Left hindlimb (tissue), 1 donor: ENCODE measurements around the gene PKD1L1.
"Not testable (repeated sequence)": the region's sequence is repeated elsewhere in the genome, so short reads cannot be mapped to it uniquely, and the experiment has no call there.

Source experiments
- DNase-seq: peaks from one replicate; pipeline ENCODE4 v3.0.0-alpha.2; 2018

The PKD1L1 gene

GRCh38 chr7:47937065-47937687, 11.1 kb downstream of the PKD1L1 start:
- no peak for DNase-seq

DNA sequence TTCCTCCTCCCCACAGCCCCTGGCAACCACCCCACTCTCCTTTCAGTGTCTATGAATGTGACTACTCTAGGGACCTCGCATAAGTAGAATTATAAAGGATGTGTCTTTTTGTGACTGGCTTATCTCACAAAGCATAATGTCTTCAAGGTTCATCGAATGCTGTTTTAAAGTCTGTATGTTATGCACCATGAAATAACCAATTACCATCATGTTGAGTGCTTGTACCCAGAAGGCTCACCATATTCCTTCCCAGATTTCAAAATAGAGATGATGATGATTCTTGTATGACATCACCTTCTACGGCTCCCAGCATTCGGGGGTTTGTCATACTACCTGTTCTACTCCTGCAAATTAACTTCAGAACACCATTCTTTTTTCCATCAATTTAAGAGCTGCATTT, 11.9 kb downstream of the PKD1L1 start:
- no peak for DNase-seq

GRCh38 chr7:47935336-47935735, 12.9 kb downstream of the PKD1L1 start:
- no peak for DNase-seq

DNA sequence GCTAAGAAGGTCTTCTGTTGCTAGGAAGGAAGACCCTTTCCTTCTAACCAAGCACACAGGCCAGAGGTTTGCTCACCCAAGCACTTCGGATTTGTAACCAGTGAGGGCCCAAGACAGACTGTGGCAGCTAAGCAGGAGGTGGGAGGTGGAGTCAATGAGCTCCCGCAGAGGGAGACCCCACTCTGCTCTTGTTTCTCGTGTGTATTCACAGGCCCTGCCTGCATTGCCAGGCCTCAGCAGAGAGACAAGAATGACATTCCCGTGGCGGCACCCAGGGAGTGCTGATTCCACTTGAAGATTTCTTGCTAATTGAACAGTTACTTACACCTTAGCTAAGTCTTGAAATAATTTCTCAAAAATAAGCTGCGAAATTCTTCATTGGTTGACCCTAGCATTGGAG, 13.4 kb downstream of the PKD1L1 start:
- DNase-seq = no peak

- no peak for DNase-seq
These were observed 15.1 kb downstream of the PKD1L1 start for GRCh38 chr7:47933215-47933614.

DNA sequence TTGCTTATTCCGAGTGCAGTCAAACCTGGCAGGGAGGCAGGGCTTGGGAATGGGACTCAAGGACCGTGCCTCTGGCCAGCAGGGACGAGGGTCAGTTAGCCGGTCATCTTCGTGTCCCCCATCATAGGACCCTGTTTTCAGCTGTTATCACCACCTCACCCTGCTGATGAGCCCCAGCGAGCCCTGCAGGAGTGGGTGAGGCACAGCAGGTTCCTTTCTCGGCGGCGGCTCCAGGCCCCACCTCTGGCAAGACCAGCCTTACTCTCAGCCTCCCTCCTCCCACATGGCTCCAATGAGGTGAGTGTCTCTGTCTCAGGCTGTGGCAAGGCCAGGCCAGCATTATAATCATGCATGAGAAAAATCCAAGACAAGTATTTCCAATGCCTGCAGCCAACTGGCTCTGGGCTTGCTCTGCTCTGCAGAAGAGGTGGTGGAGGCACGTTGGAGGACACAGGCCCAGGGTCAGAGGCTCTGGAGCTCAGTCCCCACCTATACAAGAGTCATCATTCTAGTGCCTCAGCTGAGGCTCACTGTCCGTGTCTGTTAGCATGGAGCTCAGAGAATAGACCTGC, 15.7 kb downstream of the PKD1L1 start:
- DNase-seq = peak; percentile 65

- DNase-seq = peak; percentile 67
These were observed 16.2 kb downstream of the PKD1L1 start for GRCh38 chr7:47932016-47932415.

- peak; percentile 66 for DNase-seq
These were observed 17.0 kb downstream of the PKD1L1 start for GRCh38 chr7:47931005-47932004.

DNA sequence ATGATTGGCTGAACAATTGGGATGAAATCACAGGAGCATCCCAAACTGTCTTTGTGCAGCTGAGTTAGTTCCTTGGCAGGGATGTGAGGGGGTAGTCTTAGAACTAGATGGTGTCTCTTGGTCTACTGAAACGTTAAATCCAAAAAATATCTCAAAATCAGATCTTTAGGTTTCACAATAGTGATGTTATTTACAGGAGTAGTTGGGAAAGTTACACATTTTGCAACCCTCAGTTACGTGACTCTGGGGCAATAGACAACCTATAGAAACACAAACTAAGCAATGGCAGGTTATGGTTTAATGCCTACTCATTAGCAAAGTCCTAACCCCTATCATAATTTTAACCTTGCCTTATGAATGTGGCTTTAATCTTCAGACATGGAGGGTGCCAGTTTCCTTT, 24.0 kb downstream of the PKD1L1 start:
- DNase-seq = no peak

DNA sequence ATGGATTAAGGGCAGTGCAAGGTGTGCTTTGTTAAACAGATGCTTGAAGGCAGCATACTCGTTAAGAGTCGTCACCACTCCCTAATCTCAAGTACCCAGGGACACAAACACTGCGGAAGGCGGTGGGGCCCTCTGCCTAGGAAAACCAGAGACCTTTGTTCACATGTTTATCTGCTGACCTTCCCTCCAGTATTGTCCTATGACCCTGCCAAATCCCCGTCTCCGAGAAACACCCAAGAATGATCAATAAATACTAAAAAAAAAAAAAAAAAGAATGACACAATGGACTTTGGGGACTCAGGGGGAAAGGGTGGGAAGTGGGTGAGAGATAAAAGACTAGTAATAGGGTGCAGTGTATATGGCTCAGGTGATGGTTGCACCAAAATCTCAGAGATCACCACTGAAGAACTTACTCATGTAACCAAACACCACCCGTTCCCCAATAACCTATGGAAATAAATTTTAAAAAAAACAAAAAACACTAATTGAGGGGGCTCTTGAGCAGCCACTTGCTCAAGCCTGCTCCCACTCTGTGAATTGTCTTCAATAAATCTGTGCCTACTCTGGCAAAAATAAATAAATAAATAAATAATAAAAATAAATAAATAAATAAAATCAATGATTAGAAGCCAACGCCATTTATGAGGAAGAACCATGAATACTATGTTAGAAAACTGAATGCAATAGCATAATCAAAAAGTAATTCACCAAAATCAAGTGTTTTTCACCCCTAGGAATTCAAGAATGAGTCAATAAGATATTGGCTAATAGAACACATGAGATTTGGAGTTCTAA, 25.0 kb downstream of the PKD1L1 start:
- DNase-seq = not testable (repeated sequence)

GRCh38 chr7:47916514-47916913, 31.8 kb downstream of the PKD1L1 start:
- DNase-seq = not testable (repeated sequence)

DNA sequence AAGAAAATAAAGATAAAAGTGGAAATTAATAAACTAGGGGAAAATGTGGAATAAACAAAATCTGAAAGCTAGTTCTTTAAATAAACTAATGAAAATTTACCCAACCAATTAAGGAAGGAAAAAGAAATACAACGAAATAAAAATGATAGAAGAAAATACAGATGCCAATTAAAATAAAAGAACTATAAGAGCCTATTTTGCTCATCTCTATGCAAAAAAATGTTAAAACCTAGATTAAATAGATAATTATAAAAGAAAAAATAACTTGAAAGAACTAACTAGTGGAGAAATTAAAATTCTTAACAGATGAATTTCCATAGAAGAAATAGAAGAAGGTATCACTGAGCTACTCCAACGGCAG, 32.7 kb downstream of the PKD1L1 start:
- DNase-seq = no peak

DNA sequence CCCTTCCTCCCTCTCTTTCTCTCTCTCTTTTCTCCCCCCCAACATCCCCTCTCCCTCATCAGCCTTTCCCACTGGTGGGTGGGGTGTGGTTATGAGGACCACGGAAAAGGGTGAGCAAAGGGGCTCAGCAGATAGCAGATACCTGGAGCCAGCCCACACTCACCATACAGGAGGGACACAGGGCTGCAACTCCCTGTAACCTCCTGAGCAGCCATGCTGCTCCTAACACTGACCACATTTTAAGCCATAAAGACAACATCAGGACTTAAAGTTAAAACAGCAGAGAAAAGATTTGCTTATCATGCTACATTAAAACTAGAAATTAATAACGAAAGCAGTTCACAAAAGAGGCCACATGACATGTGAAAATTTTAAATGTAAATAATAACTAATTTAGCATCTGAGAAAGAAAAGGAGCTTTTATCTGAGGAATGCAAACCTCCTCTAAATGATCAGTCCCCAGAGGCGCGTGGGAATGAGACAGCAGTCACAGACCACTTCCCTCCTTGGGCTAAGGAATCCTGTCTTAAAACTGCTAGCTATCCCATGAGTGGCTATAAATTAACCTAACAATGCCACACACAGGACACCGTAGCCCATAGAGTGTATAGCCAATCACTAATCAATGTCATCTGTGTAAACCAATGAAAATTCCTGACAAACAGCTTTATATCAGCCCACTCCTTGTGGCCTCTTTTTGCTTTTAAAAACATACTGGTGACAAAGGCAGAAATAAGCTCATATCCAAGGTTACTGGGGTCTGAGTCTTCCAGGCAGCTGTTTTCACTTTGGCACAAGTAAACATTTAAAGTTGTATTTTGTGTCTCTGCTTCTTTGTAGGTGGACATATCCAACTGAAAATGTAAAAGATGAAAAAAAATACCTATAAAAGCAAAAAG, 33.3 kb downstream of the PKD1L1 start:
- no peak for DNase-seq

DNA sequence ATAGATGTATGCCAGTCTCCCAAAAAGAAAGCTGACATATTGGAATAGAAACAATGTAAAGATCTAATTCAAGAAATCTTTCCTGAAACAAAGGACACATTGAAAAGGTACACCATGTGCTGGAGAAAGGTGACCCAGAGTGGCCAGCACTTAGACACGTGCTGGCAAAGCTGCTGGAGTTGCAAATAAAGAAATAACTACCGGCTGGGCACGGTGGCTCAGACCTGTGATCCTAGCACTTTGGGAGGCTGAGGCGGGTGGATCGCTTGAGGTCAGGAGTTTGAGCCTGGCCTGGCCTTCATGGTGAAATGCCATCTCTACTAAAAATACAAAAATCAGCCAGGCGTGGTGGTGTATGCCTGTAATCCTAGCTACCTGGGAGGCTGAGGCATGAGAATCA, 35.9 kb downstream of the PKD1L1 start:
- no peak for DNase-seq

DNA sequence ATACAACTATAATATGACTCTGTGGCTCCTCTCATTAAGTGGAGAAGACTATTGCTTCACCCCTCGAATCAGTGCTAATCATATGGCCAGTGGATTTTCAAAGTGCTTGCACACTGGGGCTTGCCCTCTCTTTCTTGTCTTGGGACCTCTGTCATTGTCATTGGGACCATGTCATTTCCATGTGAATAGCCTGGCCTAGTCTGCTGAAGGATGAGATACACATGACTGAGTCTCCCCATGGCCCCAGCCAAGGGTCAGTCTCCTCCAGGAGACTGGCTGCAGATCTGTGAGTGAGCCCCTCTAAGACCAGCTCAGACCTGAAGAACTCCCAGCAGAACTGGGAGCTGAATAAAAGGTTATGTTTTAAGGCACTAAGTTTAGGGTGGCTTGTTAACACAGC, 39.5 kb downstream of the PKD1L1 start:
- DNase-seq = no peak

DNA sequence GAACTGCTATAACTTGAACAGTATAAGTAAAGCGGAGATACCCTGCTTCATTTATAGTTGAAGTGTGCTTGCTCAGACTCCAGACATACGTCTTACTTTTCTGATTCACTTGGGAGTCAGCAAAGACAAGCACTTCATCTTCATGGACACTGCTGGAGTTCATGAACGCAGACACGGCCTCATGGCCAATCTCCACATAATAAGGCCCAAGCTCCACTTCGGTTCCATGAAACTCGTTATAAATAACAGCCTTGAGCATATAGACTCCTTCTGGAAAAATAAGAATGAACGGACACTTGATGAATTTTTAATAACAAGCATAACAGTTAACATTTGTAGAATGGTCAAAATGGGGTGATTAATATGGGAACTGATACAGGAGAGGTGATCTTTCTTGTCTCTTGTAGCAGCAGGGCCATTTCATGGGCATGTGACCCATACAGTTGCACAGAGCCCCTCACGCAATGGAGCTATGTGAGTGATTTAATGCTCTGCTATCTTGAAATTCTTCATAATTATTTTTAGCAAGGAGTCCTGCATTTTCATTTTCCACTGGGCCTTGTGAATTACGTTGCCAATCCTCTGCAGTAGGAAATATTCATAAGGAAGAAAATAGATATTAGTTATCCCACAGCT, 40.2 kb downstream of the PKD1L1 start:
- no peak for DNase-seq

DNA sequence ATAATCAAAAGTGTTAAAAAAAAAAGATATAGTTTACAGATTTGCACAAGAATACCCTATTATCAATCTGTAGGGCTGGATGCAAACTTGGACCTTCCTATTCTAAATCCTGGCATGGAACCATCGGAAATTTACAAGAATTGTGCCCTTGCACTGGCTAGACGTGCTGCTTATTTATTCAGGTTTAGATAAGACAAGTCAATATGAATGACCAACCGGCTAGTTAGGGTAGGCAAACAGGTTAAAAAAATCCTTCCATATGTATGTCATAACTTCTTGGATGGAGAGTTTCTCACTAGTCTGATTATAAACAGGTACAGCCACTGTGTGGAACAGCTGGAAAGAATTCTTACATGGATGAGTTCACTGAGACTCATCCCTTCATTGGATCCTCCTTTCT, 41.4 kb downstream of the PKD1L1 start:
- no peak for DNase-seq

DNA sequence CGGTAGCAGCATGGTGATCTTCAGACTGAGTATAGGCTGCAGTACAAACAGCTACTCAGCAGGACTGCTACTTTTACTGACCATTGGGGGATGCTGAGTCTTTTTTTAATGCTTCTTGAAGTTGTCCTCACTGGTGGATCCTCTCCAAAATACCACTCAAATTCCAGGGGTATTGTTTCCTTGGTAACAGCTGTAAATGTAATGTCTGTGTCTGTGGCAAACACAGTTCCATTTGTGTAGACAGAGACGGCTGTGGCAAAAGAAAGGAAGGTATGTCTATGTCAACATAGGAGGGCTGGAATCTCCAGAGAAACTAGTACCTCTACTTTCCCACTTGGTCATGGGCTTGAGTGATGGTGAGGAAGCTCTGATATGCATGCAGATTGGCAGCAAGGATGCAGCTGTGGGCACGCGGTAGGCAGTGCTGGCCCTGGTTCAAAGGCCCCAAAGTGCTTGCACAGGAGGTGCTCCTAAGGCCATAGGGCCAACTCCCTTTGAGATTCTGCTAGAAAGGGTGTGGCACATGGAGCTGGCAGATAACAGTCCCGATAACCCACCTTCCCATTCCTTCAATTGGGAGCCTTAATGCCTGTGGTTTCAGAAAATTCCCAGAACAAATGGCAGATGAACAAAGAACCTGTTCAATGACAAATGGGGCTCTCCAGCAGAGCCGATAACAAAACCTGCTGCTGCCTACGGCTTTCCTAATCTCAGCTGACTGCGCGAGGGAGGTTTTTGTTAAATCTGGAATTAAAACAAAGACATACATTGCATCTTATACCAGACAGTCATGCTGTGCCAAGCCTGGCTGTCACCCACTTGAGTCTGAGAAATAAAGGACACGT, 43.0 kb downstream of the PKD1L1 start:
- no peak for DNase-seq

DNA sequence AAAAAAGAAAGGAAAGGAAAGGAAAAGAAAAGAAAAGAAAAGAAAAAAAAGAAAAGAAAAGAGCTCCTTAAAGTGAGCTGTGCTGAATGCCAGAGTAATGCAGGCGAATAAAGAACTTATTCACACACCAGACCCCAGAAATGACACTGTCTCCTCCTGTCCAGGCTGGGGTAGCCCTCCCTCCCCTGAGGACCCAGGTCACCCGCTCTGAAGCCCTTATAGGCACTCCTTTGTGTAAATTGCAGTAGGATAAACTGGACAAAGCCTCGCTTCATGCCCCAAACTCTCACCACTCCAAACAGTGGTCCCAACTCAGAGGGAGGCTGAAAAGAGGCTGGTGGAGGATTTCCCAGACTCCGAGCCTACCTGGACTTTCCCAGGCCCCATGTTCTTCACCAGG, 46.3 kb downstream of the PKD1L1 start:
- DNase-seq = no peak

GRCh38 chr7:47901542-47901941, 46.7 kb downstream of the PKD1L1 start:
- DNase-seq = no peak

- DNase-seq = no peak
These were observed 50.4 kb downstream of the PKD1L1 start for GRCh38 chr7:47897831-47898230.
